SU-DHL-6 (cell line): Measurements from ENCODE around the gene CNTN5.

Experiments used
- H2AFZ ChIP-seq: fragments of 200-600 bp; sonication (generic); 2 replicates; pipeline ENCODE4 v1.6.1; 2014; ENCODE audit warnings: low read depth, mild to moderate bottlenecking, moderate library complexity, mixed read lengths, antibody characterized with exemption, low read length; ENCODE audit not compliant: severe bottlenecking
- H3F3A ChIP-seq: fragments of 200-600 bp; shearing (Covaris generic); 2 replicates; pipeline ENCODE4 v1.6.0; 2016; ENCODE audit warnings: antibody characterized with exemption, mild to moderate bottlenecking; ENCODE audit not compliant: insufficient read depth
- H3K27ac ChIP-seq: fragments of 200-600 bp; sonication (generic); 2 replicates; pipeline ENCODE4 v1.5.1; 2016; ENCODE audit warnings: low read depth, mild to moderate bottlenecking, low read length, moderate library complexity, mixed read lengths
- H3K27me3 ChIP-seq: fragments of 200-600 bp; sonication (generic), shearing (Covaris generic); 2 replicates; pipeline ENCODE4 v1.6.0; 2014; ENCODE audit warnings: mild to moderate bottlenecking, low read length
- H3K36me3 ChIP-seq: fragments of 200-600 bp; sonication (generic); 2 replicates; pipeline ENCODE4 v1.6.1; 2014; ENCODE audit warnings: mild to moderate bottlenecking, low read length, mixed read lengths
- H3K4me2 ChIP-seq: fragments of 300-600, 200-600 bp; shearing (Covaris generic), sonication (generic); 2 replicates; pipeline ENCODE4 v1.6.0; 2014; ENCODE audit warnings: low read length, low read depth, mild to moderate bottlenecking; ENCODE audit not compliant: poor library complexity, severe bottlenecking
- H3K4me3 ChIP-seq: fragments of 200-600 bp; sonication (generic); 2 replicates; pipeline ENCODE4 v1.5.1; 2014; ENCODE audit warnings: antibody characterized with exemption, low read length, mild to moderate bottlenecking, mixed read lengths; ENCODE audit not compliant: insufficient read depth, poor library complexity, severe bottlenecking
- H3K79me2 ChIP-seq: fragments of 200-600 bp; sonication (generic); 2 replicates; pipeline ENCODE4 v1.6.1; 2014; ENCODE audit warnings: mild to moderate bottlenecking, low read length, moderate library complexity; ENCODE audit not compliant: insufficient read depth
- H3K9ac ChIP-seq: fragments of 200-600 bp; sonication (generic); 2 replicates; pipeline ENCODE4 v1.7.0; 2014; ENCODE audit warnings: mild to moderate bottlenecking, low read length
- H3K9me2 ChIP-seq: fragments of 200-600 bp; sonication (generic); replicated peaks from 2 replicates; pipeline ENCODE4 v1.6.1; 2014; ENCODE audit warnings: low read length; ENCODE audit not compliant: insufficient read depth
- H3K9me3 ChIP-seq: fragments of 200-600 bp; sonication (generic); 2 replicates; pipeline ENCODE4 v1.6.1; 2014; ENCODE audit warnings: low read length, mixed read lengths; ENCODE audit not compliant: insufficient read depth
- H4K20me1 ChIP-seq: fragments of 200-600 bp; sonication (generic); 2 replicates; pipeline ENCODE4 v1.6.1; 2014; ENCODE audit warnings: low read depth, mild to moderate bottlenecking, antibody characterized with exemption, low read length, moderate library complexity, mixed read lengths
- CTCF ChIP-seq: fragments of 200-600 bp; sonication (generic); IDR thresholded peaks from one replicate; pipeline ENCODE4 v1.5.1; 2017; ENCODE audit warnings: antibody characterized with exemption, mild to moderate bottlenecking, low read length, moderate library complexity; ENCODE audit not compliant: insufficient read depth, poor library complexity, severe bottlenecking
- EZH2phosphoT487 ChIP-seq: fragments of 200-600 bp; sonication (generic), shearing (Covaris generic); conservative IDR thresholded peaks from 2 replicates; pipeline ENCODE4 v1.6.1; 2018; ENCODE audit warnings: mild to moderate bottlenecking, antibody characterized with exemption, low read length, moderate library complexity, mixed read lengths

The CNTN5 gene

GRCh38 chr11:100009728-100010127 is 989.0 kb downstream of the CNTN5 start:
- no peaks in the 10 kb centered on the region for H3K9me2 ChIP-seq
- H3K9ac ChIP-seq: no peak overlapping the region
- TF ChIP-seq CTCF (no peak), EZH2phosphoT487 (no peak)
- no peak overlapping the region for H3K27ac ChIP-seq
- H3K4me3 ChIP-seq: no peak overlapping the region
- no peaks in the 10 kb centered on the region for H3K36me3 ChIP-seq
- H4K20me1 ChIP-seq: no peaks in the 10 kb centered on the region
- no peaks in the 10 kb centered on the region for H3K9me3 ChIP-seq
- H3K79me2 ChIP-seq: no peaks in the 10 kb centered on the region
- H2AFZ ChIP-seq: no peak overlapping the region
- no peaks in the 10 kb centered on the region for H3F3A ChIP-seq
- H3K27me3 ChIP-seq: no peaks in the 10 kb centered on the region
- H3K4me2 ChIP-seq: no peak overlapping the region

- no peaks in the 10 kb centered on the region for H3K36me3 ChIP-seq
- H3F3A ChIP-seq: no peaks in the 10 kb centered on the region
- TF ChIP-seq EZH2phosphoT487: no peak
- no peak for TF ChIP-seq CTCF
- H3K27ac ChIP-seq: no peak overlapping the region
- H3K4me3 ChIP-seq: no peak overlapping the region
- no peak overlapping the region for H3K9ac ChIP-seq
- H4K20me1 ChIP-seq: no peaks in the 10 kb centered on the region
- H3K4me2 ChIP-seq: no peak overlapping the region
- no peaks in the 10 kb centered on the region for H3K9me3 ChIP-seq
- no peak overlapping the region for H2AFZ ChIP-seq
- no peaks in the 10 kb centered on the region for H3K79me2 ChIP-seq
- no peaks in the 10 kb centered on the region for H3K9me2 ChIP-seq
- no peaks in the 10 kb centered on the region for H3K27me3 ChIP-seq
Observed at GRCh38 chr11:100010393-100010792, 989.6 kb downstream of the CNTN5 start.

GRCh38 chr11:100011697-100012096 is 990.9 kb downstream of the CNTN5 start:
- Histone ChIP-seq H3K27ac (no peak overlapping the region), H3K27me3 (no peaks in the 10 kb centered on the region), H3K79me2 (no peaks in the 10 kb centered on the region), H3K4me2 (no peak overlapping the region), H4K20me1 (no peaks in the 10 kb centered on the region), H2AFZ (no peak overlapping the region), H3K9ac (no peak overlapping the region), H3F3A (no peaks in the 10 kb centered on the region), H3K9me3 (no peaks in the 10 kb centered on the region), H3K36me3 (no peaks in the 10 kb centered on the region), H3K9me2 (no peaks in the 10 kb centered on the region), H3K4me3 (no peak overlapping the region)
- TF ChIP-seq CTCF (no peak), EZH2phosphoT487 (no peak)

- TF ChIP-seq EZH2phosphoT487 (no peak), CTCF (no peak)
- Histone ChIP-seq H3K9ac (no peak overlapping the region), H4K20me1 (no peaks in the 10 kb centered on the region), H3K36me3 (no peaks in the 10 kb centered on the region), H3K9me3 (no peaks in the 10 kb centered on the region), H3K4me3 (no peak overlapping the region), H3K79me2 (no peaks in the 10 kb centered on the region), H3F3A (no peaks in the 10 kb centered on the region), H3K27me3 (no peaks in the 10 kb centered on the region), H3K4me2 (no peak overlapping the region), H3K9me2 (no peaks in the 10 kb centered on the region), H2AFZ (no peak overlapping the region), H3K27ac (no peak overlapping the region)
Observed at GRCh38 chr11:100013011-100013410, 992.3 kb downstream of the CNTN5 start.
